HG02678 (cell line): ENCODE measurements around the gene SMYD3.
"Not testable (repeated sequence)": the region's sequence is repeated elsewhere in the genome, so short reads cannot be mapped to it uniquely, and the experiment has no call there.

Experiments used
- ATAC-seq: cut with Tn5 transposase; IDR thresholded peaks from one replicate; pipeline ENCODE4 v1.9.1; 2021; ENCODE audit warnings: mild to moderate bottlenecking, moderate library complexity; ENCODE audit not compliant: unreplicated experiment

SMYD3 gene

GRCh38 chr1:246367041-246367440 is 140.0 kb downstream of the SMYD3 start:
- ATAC-seq, result no peak

- ATAC-seq, result no peak
Measured at GRCh38 chr1:246365708-246366107, 141.4 kb downstream of the SMYD3 start.

- peak; percentile 78 for ATAC-seq
Measured at GRCh38 chr1:246364415-246364941, 142.6 kb downstream of the SMYD3 start.

GRCh38 chr1:246357014-246357598 is 150.0 kb downstream of the SMYD3 start:
- ATAC-seq, result not testable (repeated sequence)

- no peak for ATAC-seq
Measured at GRCh38 chr1:246355411-246356230, 151.5 kb downstream of the SMYD3 start.

GRCh38 chr1:246351721-246352120 is 155.4 kb downstream of the SMYD3 start:
- ATAC-seq, result no peak

- ATAC-seq, result no peak
Measured at GRCh38 chr1:246350745-246351144, 156.3 kb downstream of the SMYD3 start.

GRCh38 chr1:246343937-246344336 is 163.1 kb downstream of the SMYD3 start:
- ATAC-seq, result no peak

- no peak for ATAC-seq
Measured at GRCh38 chr1:246343251-246343650, 163.8 kb downstream of the SMYD3 start.

- ATAC-seq, result no peak
Measured at GRCh38 chr1:246338546-246338945, 168.5 kb downstream of the SMYD3 start.

- no peak for ATAC-seq
Measured at GRCh38 chr1:246338098-246338497, 169.0 kb downstream of the SMYD3 start.

GRCh38 chr1:246335151-246335550 is 171.9 kb downstream of the SMYD3 start:
- ATAC-seq, result no peak

- no peak for ATAC-seq
Measured at GRCh38 chr1:246333855-246334254, 173.2 kb downstream of the SMYD3 start.

GRCh38 chr1:246332078-246332477 is 175.0 kb downstream of the SMYD3 start:
- no peak for ATAC-seq

- ATAC-seq, result peak; percentile 99
Measured at GRCh38 chr1:246329900-246330299, 177.2 kb downstream of the SMYD3 start.

- ATAC-seq, result not testable (repeated sequence)
Measured at GRCh38 chr1:246329292-246329691, 177.8 kb downstream of the SMYD3 start.

GRCh38 chr1:246324711-246325110 is 182.4 kb downstream of the SMYD3 start:
- no peak for ATAC-seq

GRCh38 chr1:246324033-246324432 is 183.0 kb downstream of the SMYD3 start:
- not testable (repeated sequence) for ATAC-seq

GRCh38 chr1:246320286-246320685 is 186.8 kb downstream of the SMYD3 start:
- ATAC-seq, result no peak

- no peak for ATAC-seq
Measured at GRCh38 chr1:246319083-246319714, 187.9 kb downstream of the SMYD3 start.

GRCh38 chr1:246318622-246319021 is 188.5 kb downstream of the SMYD3 start:
- no peak for ATAC-seq

- no peak for ATAC-seq
Measured at GRCh38 chr1:246318036-246318359, 189.1 kb downstream of the SMYD3 start.
